GM12891 (cell line): ENCODE measurements around the gene PEX5L.

Experiments used
- POLR2A ChIP-seq: IDR thresholded peaks from 2 replicates; pipeline ENCODE4 v1.6.1; 2011; ENCODE audit warnings: low read depth, low read length, control low read depth
- POLR2AphosphoS5 ChIP-seq: IDR thresholded peaks from 2 replicates; pipeline ENCODE4 v1.6.1; 2011; ENCODE audit warnings: low read depth, low read length, control low read depth
- TAF1 ChIP-seq: IDR thresholded peaks from 2 replicates; pipeline ENCODE4 v1.6.1; 2011; ENCODE audit warnings: low read depth, low read length, control low read depth

DNA sequence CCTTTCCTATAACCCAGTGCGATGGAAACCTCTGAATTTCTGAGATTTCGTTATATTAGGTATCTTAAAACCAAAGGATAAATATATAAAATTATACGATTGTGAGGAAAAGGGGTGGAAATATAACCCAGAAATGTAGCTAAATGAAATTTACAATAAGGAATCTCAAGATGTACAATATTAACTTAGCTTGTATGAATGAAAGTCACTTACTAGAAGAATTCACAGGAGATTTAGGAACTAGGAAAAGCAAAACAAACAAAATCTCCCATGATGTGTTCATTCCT, 224.7 kb downstream of the PEX5L start:
- TF ChIP-seq TAF1, result no peak
- TF ChIP-seq POLR2AphosphoS5, result no peak
- no peak for TF ChIP-seq POLR2A
